GM18520 (cell line): Measurements from ENCODE around the gene WDCP.
"Not testable (repeated sequence)": the region's sequence is repeated elsewhere in the genome, so short reads cannot be mapped to it uniquely, and the experiment has no call there.

Experiments used
- ATAC-seq: cut with Tn5 transposase; IDR thresholded peaks from one replicate; pipeline ENCODE4 v1.9.1; 2021; ENCODE audit not compliant: unreplicated experiment

Gene WDCP

GRCh38 chr2:24046930-24047702 is at the start of gene WDCP:
TSS of gene WDCP (minus strand) at chr2:24047391. CDS start at chr2:24039494, 7,897 bp downstream.
- ATAC-seq, result peak; percentile 98

GRCh38 chr2:24095171-24095677 is 48.0 kb upstream of the WDCP start:
- not testable (repeated sequence) for ATAC-seq

- ATAC-seq, result not testable (repeated sequence)
Measured at GRCh38 chr2:24093270-24093669, 46.1 kb upstream of the WDCP start.

- no peak for ATAC-seq
Measured at GRCh38 chr2:24088821-24089359, 41.7 kb upstream of the WDCP start.

- ATAC-seq, result no peak
Measured at GRCh38 chr2:24087032-24087431, 39.8 kb upstream of the WDCP start.

- no peak for ATAC-seq
Measured at GRCh38 chr2:24086241-24086640, 39.0 kb upstream of the WDCP start.

GRCh38 chr2:24085200-24085489 is 38.0 kb upstream of the WDCP start:
- ATAC-seq, result no peak

GRCh38 chr2:24084386-24085199 is 37.4 kb upstream of the WDCP start, which contains the start of gene TP53I3:
TSS of gene TP53I3 (minus strand) at chr2:24084834. CDS start at chr2:24084326, 508 bp downstream.
- peak; percentile 60 for ATAC-seq

GRCh38 chr2:24083567-24084385 is 36.6 kb upstream of the WDCP start:
- peak; percentile 71 for ATAC-seq

GRCh38 chr2:24082787-24083566 is 35.8 kb upstream of the WDCP start:
- ATAC-seq, result no peak

GRCh38 chr2:24080701-24081100 is 33.5 kb upstream of the WDCP start:
- ATAC-seq, result no peak

- ATAC-seq, result no peak
Measured at GRCh38 chr2:24077879-24078278, 30.7 kb upstream of the WDCP start.

- ATAC-seq, result no peak
Measured at GRCh38 chr2:24077535-24077877, 30.3 kb upstream of the WDCP start.

GRCh38 chr2:24076849-24077534 is 29.8 kb upstream of the WDCP start:
- no peak for ATAC-seq

- ATAC-seq, result peak; percentile 95
Measured at GRCh38 chr2:24075915-24076848, 29.0 kb upstream of the WDCP start, which contains the start of gene SF3B6. TSS of gene SF3B6 (minus strand) at chr2:24076326. CDS start at chr2:24076229, 97 bp downstream.

- no peak for ATAC-seq
Measured at GRCh38 chr2:24075259-24075658, 28.1 kb upstream of the WDCP start.

GRCh38 chr2:24073816-24074215 is 26.6 kb upstream of the WDCP start:
- no peak for ATAC-seq

- ATAC-seq, result no peak
Measured at GRCh38 chr2:24072259-24072658, 25.1 kb upstream of the WDCP start.
